ENCODE data around the gene OPALIN. TPM values are rescaled to one million over a fixed set of nuclear protein-coding genes. Genes with fewer than 3 reads are reported as not detected.

The OPALIN gene
- total RNA-seq, 1 experiment from 2014 or later = not detected

GRCh38 chr10:96368971-96369370, 10.2 kb upstream of the OPALIN start:
- no peak overlapping the region for H3K27ac ChIP-seq (ENCODE audit: low read depth, low read length, poor library complexity, severe bottlenecking)
- CTCF ChIA-PET = no interaction called here
- H3K27me3 ChIP-seq (replicated peaks; ENCODE audit: insufficient read depth, low read depth, low read length, poor library complexity) = no peaks in the 10 kb centered on the region
- intact Hi-C loops (cut with micrococcal nuclease; ENCODE audit: unreplicated experiment) = no loop called here
- no TSS peak for BruUV-seq (replicated peaks)
- no peaks in the 10 kb centered on the region for H3K36me3 ChIP-seq (ENCODE audit: insufficient read depth, low read length, poor library complexity, severe bottlenecking)
- no peak for DNase-seq (ENCODE audit: low spot score)
- no peak overlapping the region for H3K4me3 ChIP-seq (ENCODE audit: low read depth, low read length, poor library complexity, severe bottlenecking)
- no peaks in the 10 kb centered on the region for H3K4me1 ChIP-seq (ENCODE audit: insufficient read depth, low read length, poor library complexity, severe bottlenecking)
- no peaks in the 10 kb centered on the region for H3K9me3 ChIP-seq (ENCODE audit: low read depth, low read length, poor library complexity, severe bottlenecking)
- TF ChIP-seq, protein P1, sequence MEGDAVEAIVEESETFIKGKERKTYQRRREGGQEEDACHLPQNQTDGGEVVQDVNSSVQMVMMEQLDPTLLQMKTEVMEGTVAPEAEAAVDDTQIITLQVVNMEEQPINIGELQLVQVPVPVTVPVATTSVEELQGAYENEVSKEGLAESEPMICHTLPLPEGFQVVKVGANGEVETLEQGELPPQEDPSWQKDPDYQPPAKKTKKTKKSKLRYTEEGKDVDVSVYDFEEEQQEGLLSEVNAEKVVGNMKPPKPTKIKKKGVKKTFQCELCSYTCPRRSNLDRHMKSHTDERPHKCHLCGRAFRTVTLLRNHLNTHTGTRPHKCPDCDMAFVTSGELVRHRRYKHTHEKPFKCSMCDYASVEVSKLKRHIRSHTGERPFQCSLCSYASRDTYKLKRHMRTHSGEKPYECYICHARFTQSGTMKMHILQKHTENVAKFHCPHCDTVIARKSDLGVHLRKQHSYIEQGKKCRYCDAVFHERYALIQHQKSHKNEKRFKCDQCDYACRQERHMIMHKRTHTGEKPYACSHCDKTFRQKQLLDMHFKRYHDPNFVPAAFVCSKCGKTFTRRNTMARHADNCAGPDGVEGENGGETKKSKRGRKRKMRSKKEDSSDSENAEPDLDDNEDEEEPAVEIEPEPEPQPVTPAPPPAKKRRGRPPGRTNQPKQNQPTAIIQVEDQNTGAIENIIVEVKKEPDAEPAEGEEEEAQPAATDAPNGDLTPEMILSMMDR (conservative IDR thresholded peaks at IDR 0.05; ENCODE audit: low read depth, low read length) = no peak
- no peak for TF ChIP-seq EZH2 (IDR thresholded peaks at IDR 0.05; ENCODE audit: borderline replicate concordance, low read depth, low read length, poor library complexity, severe bottlenecking)
- POLR2A ChIA-PET (ENCODE audit: low non-redundant PET) = no interaction called here

DNA sequence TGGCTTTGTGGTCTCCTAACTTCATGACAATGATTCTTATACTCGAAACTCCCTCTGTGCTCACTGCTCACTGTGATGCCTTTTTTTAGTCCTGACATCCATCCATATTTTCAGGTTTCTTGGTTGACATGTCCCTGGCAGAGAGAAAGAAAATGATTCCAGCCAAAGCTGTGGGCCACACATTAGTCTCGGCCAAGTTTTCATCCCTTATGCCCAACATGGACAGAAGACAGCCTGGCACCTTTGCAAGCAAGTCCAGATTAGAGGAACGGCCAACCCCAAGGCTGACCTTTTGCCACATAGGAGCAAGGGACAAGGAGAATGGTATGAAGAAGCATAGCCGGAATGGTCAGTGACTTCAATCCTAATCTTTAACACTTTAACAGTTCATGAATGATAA, 8.7 kb upstream of the OPALIN start:
- no peaks in the 10 kb centered on the region for H3K36me3 ChIP-seq (ENCODE audit: insufficient read depth, low read length, poor library complexity, severe bottlenecking)
- BruUV-seq (replicated peaks) = no TSS peak
- intact Hi-C loops (cut with micrococcal nuclease; ENCODE audit: unreplicated experiment) = no loop called here
- ChIA-PET CTCF (no interaction called here), POLR2A (ENCODE audit: low non-redundant PET) (no interaction called here)
- no peak overlapping the region for H3K4me3 ChIP-seq (ENCODE audit: low read depth, low read length, poor library complexity, severe bottlenecking)
- TF ChIP-seq EZH2 (IDR thresholded peaks at IDR 0.05; ENCODE audit: borderline replicate concordance, low read depth, low read length, poor library complexity, severe bottlenecking) = no peak
- TF ChIP-seq, protein P1 (conservative IDR thresholded peaks at IDR 0.05; ENCODE audit: low read depth, low read length) = no peak
- no peak for DNase-seq (ENCODE audit: low spot score)
- no peaks in the 10 kb centered on the region for H3K9me3 ChIP-seq (ENCODE audit: low read depth, low read length, poor library complexity, severe bottlenecking)
- no peaks in the 10 kb centered on the region for H3K4me1 ChIP-seq (ENCODE audit: insufficient read depth, low read length, poor library complexity, severe bottlenecking)
- no peak overlapping the region for H3K27ac ChIP-seq (ENCODE audit: low read depth, low read length, poor library complexity, severe bottlenecking)
- peaks cover 5% of the 10 kb centered on the region for H3K27me3 ChIP-seq (replicated peaks; ENCODE audit: insufficient read depth, low read depth, low read length, poor library complexity)

- no TSS peak for BruUV-seq (replicated peaks)
- Histone ChIP-seq H3K4me3 (ENCODE audit: low read depth, low read length, poor library complexity, severe bottlenecking) (no peak overlapping the region), H3K27ac (ENCODE audit: low read depth, low read length, poor library complexity, severe bottlenecking) (no peak overlapping the region), H3K36me3 (ENCODE audit: insufficient read depth, low read length, poor library complexity, severe bottlenecking) (no peaks in the 10 kb centered on the region), H3K9me3 (ENCODE audit: low read depth, low read length, poor library complexity, severe bottlenecking) (no peaks in the 10 kb centered on the region), H3K4me1 (ENCODE audit: insufficient read depth, low read length, poor library complexity, severe bottlenecking) (no peaks in the 10 kb centered on the region), H3K27me3 (replicated peaks; ENCODE audit: insufficient read depth, low read depth, low read length, poor library complexity) (peaks cover 10% of the 10 kb centered on the region)
- intact Hi-C loops (cut with micrococcal nuclease; ENCODE audit: unreplicated experiment) = no loop called here
- TF ChIP-seq, protein P1 (conservative IDR thresholded peaks at IDR 0.05; ENCODE audit: low read depth, low read length) = no peak
- TF ChIP-seq EZH2 (IDR thresholded peaks at IDR 0.05; ENCODE audit: borderline replicate concordance, low read depth, low read length, poor library complexity, severe bottlenecking) = no peak
- no peak for DNase-seq (ENCODE audit: low spot score)
- ChIA-PET CTCF (no interaction called here), POLR2A (ENCODE audit: low non-redundant PET) (no interaction called here)
Measured at GRCh38 chr10:96366508-96366907, 7.7 kb upstream of the OPALIN start.
